Activated T-helper 9 cell treated with anti-CD3 and anti-CD28 coated beads, Interleukin-2, amount 50 U/mL, for 16 hours (primary cell): ENCODE results near the gene IGDCC3.

Experiments used
- DNase-seq: peaks from one replicate; pipeline ENCODE4 v3.0.0-alpha.2; 2020; ENCODE audit warnings: low read depth

Gene IGDCC3

DNA sequence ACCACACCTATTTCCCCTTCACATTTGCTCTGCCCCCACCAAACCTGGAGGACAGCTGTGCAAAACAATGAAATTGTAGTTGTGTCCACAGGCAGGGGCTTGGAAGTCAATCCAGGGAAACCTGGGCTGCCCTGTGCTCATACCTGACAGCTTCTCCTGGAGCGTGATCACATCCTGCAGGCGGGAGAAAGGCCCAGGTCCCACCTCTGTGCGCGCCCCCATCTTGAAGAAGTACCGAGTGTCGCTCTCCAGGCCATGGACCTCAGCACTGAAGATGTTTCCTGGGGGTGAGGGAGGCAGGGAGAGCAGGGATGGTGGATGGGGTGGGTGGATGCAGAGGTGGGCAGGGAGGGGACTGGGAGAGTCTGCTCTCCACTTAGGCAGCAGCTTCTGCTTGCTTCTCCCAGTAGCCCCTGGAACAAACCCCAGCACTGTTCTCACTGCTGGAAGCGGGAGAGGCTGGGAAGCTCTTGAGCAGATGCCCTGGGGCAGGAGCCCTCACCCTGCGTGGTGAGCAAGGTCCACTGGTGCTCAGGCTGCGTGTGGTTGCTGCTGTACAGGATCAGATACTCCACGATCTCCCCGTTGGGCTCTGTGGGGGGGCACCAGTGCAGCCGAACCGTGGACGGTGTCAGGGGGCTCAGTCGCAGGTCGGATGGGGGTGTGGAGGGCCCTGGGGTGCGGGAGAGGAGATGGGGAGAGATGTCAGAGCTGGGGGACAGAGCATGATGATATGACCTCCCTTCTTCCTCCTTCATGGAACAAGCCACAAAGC, 10.7 kb upstream of the IGDCC3 start:
- DNase-seq = no peak

DNA sequence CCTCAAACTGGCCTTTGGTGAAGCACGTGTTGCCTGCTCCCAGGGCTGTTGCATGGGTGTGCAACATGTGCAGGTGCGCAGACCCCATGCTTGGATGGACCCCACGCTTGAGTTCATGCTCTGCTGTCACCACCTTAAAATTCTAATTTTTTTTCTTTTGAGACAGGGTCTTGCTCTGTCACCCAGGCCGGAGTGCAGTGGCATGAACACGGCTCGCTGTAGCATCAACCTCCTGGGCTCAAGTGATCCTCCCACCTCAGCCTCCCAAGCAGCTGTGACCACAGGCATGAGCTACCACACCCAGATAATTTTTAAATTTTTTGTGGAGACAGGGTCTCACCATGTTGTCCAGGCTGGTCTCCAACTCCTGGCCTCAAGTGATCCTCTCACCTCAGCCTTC, 9.1 kb upstream of the IGDCC3 start:
- DNase-seq = no peak

- no peak for DNase-seq
Measured at GRCh38 chr15:65386376-65386775, 8.6 kb upstream of the IGDCC3 start.

DNA sequence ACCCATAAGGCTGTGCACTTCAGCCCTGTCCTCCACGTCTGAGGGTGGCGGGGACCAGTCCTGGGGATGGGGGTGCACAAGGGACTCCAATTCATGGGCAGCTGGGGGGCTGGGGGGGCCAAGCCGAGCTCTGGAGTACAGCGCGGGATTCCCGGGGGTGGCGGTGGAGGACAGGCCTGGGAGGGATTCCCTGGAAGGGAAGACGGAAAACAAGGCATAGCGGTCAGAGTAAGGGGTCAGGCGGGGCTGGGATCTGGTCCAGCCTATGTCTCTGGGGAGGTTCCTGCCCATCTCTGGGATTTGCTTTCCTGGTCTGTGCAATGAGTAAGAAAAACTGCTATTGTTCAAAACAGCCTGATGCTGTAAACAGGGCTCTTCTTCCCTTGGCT, 8.1 kb upstream of the IGDCC3 start:
- no peak for DNase-seq

GRCh38 chr15:65384895-65385869, 7.4 kb upstream of the IGDCC3 start:
- DNase-seq = peak; percentile 70

- DNase-seq = no peak
Measured at GRCh38 chr15:65384505-65384894, 6.7 kb upstream of the IGDCC3 start.

GRCh38 chr15:65383991-65384390, 6.2 kb upstream of the IGDCC3 start:
- DNase-seq = no peak

DNA sequence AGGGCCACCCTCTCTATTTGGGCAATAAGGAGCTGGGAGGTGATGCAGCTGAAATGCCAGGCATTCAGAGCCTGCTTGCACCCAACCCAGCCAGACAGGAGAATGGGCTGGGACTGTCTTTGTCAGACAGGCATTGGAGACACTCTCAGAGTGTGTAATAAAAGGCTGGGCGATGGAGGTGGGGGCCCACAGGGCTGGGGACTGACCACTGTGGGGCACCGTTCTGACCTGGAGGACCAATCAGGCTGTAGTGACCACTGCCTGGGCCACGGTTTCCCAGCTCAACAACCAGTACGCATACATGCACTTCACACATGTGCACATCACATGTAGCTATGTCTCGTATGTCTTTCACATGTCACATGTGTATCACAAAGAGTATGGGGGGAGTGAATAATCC, 5.7 kb upstream of the IGDCC3 start:
- no peak for DNase-seq

DNA sequence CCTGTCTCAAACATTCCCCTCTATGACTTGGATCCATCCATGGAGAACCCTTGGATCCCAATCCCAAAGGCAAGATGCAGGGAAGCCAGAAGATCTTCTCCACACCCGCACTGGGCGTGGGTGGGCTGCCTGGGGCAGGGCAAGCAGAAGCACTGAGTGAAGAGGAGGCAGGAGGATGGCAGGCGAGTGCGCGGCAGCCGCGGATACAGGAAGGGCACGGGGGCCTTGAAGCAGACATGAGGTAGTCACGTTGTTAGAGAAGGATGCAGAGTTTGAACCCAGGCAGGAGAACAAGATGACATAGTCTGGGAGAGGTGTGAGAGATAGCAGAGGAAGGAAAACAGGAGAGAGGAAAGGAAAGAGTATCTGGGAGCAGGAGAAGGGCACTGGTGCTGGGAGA, 5.1 kb upstream of the IGDCC3 start:
- no peak for DNase-seq

DNA sequence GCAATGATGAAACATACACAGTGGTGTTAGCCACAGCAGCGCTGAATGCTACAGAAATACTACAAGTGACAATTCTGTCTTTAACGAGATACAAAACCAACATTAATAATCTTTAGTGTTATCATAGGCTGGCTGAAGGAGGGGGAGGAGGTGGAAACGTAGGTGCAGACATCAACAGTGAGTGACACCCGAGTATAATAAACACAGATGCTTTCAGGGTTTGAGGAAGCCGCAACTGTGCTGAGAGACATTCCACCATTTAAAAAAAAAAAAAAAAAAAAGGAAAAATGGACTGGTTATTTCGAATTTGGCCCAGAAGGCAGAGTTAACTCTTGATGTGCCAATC, 4.3 kb upstream of the IGDCC3 start:
- no peak for DNase-seq

DNA sequence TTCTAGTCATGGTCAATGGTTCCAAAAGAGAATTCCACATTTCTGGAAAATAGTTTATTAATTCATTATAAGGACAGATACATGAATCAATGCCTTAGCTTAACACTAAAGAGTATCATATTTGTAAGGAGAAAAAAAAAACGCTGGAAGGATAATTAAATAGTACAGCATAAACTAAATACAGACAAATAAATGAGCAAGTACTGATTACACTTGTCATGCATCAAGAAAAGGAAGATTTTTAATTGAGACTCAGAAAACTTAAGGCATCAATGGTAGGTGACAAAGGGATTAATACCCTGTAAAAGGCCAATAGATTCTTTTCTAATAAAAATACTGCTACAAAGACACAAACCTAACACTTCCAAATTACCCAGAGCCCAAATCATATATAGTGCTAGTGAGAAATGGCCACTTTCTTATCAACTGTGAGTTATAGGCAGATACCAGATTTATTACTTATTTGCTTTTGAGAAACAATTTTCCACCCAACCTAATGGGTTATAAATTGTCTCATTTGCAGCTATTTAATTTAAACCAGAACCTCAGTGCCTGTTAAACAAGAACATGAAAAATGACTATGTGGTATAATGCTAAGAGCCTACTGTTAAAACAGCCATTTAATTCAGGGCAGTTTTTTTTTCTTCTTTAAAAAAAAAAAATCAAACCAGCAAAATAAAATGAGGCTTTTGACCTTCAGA, 3.8 kb upstream of the IGDCC3 start:
- no peak for DNase-seq

GRCh38 chr15:65379986-65380385, 2.2 kb upstream of the IGDCC3 start:
- no peak for DNase-seq

DNA sequence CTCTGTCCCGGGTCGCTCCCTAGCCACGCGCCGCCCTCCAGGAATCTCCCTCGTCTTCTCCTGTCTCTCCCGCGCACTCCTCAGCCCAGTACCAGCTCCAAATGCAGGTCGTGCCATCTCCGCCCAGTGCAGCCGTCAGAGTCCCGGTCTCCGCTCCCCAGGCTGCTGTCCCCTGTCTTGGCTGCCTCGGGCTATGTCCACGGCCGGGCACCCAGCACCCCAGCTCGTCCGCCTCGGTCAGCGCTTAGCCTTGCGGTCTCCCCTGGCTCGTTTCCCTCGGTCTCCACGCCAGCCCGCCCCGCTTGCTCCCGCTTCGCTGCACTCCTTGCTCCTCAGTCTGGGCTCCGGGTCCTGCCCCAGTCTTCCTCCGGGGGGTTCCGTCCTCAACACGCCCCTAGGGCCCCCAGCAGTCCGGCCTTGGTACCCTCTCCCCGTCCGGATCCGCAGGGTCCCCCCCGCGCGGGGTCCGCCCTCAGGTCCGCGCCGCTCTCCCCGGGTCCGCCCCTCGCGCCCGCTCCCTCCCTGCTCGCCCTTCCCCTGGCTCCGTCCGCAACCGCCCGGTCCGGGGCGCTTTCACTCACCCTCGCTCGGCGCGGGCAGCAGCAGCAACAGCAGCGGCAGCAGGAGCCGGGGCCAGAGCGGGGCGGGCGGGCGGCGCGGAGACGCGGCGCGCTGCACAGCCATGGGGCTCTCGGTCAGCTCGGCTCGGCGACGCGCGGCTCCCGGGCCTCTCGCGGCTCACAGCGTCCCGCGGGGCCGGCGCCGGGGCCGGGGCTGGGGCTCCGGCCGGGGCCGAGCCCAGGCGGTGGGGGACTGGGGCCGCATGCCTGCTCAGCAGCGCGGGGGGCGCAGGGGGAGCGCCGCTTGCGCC, 462 bp downstream of the IGDCC3 start:
- no peak for DNase-seq

- DNase-seq = no peak
Measured at GRCh38 chr15:65376767-65377104, 1.1 kb downstream of the IGDCC3 start.

DNA sequence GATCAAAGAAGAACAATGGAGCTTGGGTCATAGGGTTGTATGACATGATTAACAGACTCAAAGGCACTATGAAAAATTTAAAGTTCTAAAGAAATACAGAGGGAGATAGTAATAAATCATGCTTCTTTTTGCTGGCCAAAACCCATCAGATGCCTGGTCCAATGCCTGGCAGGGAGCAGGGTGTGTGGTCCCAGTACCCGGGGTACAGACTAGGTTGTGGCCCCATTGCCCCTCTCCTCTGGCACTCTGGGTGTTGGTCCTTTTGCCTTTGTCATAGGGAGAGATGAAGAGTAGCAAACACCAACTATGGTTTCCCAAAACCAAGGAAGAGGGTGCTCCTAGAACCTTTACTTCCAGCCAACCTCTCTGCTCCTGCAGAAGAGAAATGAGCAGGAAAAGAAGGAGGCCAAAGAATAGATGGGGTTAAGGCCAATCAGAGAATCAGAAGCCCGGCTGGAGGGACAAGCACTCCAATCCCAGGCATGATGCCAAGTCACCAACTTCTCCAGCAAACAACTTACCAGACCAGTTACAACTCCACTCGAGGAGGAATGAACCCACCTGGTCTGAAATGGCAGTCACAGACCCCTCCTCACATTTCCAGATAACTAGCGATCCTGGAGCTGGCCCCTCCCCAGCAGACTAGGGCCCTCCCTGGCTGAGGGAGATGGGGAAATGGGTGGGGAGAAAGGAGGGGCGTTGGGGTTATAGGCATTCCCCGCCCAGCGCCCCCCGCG, 1.8 kb downstream of the IGDCC3 start:
- DNase-seq = no peak

GRCh38 chr15:65374821-65375401, 2.9 kb downstream of the IGDCC3 start:
- no peak for DNase-seq

DNA sequence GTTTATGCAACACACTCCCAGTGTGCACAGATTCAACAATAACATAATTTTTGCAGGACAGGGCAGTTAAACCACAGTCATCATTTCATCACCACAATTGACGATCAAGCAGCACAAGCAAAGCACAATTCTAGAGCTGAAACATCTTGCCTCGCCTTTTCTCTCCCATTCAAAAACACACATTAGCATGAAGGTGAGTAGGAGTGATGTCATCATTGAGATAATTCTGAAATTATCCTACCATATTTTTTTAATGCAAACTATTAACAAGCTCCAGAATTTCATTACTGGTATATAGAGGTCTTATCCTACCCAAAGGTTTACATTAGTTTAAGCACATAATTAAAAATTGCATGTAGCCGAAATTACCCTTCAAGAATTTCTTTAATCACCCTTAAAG, 3.5 kb downstream of the IGDCC3 start:
- DNase-seq = no peak

- DNase-seq = no peak
Measured at GRCh38 chr15:65373163-65373651, 4.6 kb downstream of the IGDCC3 start.

DNA sequence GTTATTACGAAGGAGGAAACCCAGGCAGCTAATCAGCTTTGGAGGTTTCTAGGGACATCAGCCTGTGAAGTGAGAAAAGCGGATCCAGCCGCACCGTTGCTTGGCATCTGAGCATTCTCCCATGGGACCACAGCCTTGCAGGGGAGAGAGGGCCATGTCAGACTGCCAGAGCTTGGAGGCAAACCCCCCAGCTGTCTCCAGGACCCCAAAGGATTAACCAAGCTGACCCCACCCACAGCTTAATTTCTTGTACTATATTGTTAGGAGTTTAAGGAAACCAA, 5.1 kb downstream of the IGDCC3 start:
- no peak for DNase-seq

GRCh38 chr15:65371976-65372786, 5.6 kb downstream of the IGDCC3 start:
- DNase-seq = no peak
